GM19035 (cell line): ENCODE measurements around the gene FGD4.
"Not testable (repeated sequence)": the region's sequence is repeated elsewhere in the genome, so short reads cannot be mapped to it uniquely, and the experiment has no call there.

Experiments
- ATAC-seq: cut with Tn5 transposase; IDR thresholded peaks from one replicate; pipeline ENCODE4 v1.9.1; 2021; ENCODE audit not compliant: unreplicated experiment

Gene FGD4

GRCh38 chr12:32551058-32551457 is 151.7 kb downstream of the FGD4 start:
- no peak for ATAC-seq

DNA sequence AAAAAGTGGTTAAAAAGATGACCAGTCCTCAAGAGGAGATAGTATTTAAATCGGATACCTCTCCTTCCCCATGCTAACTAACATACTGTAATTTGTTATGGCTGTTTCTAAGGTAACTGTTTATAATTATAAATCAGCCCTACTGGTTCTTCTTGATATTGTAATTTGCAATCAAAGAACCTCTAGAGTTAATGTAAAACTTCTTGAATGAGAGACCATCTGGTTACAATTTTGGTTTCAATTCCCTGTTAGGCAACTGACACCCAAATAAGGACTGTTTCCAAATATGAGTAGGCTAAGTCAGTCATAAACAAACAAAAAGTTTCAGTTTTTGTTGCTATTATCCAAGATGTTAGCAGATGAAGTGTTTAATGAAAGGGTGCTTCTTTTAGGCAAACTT is 159.5 kb downstream of the FGD4 start:
- peak; percentile 98 for ATAC-seq

DNA sequence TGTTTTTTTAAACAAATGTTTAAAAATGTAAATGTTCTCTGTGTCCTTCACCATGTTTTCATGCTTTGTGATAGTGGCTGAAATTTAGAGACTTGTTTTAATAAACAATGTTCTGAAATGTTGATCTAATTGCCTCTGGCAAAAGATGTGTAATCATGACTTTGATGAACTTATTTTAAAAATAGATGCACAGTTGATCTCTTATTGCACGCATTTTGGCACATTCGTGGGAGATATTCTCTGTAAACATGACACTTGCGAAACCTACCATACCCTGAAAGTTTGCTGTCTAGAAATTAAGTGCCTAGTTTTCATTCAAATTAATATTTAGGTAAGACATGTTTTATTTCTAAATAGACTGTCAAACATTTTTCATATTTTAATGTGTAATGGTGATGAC is 160.1 kb downstream of the FGD4 start:
- ATAC-seq: no peak

GRCh38 chr12:32560520-32560919 is 161.2 kb downstream of the FGD4 start:
- ATAC-seq: no peak

GRCh38 chr12:32561931-32562341 is 162.6 kb downstream of the FGD4 start:
- ATAC-seq: no peak

DNA sequence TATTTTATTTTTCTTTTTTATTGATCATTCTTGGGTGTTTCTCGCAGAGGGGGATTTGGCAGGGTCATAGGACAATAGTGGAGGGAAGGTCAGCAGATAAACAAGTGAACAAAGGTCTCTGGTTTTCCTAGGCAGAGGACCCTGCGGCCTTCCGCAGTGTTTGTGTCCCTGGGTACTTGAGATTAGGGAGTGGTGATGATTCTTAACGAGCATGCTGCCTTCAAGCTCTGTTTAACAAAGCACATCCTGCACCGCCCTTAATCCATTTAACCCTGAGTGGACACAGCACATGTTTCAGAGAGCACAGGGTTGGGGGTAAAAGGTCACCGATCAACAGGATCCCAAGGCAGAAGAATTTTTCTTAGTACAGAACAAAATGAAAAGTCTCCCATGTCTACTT is 163.1 kb downstream of the FGD4 start:
- ATAC-seq: not testable (repeated sequence)

GRCh38 chr12:32566663-32567295 is 167.4 kb downstream of the FGD4 start:
- ATAC-seq: no peak

GRCh38 chr12:32567296-32567674 is 167.9 kb downstream of the FGD4 start:
- no peak for ATAC-seq

DNA sequence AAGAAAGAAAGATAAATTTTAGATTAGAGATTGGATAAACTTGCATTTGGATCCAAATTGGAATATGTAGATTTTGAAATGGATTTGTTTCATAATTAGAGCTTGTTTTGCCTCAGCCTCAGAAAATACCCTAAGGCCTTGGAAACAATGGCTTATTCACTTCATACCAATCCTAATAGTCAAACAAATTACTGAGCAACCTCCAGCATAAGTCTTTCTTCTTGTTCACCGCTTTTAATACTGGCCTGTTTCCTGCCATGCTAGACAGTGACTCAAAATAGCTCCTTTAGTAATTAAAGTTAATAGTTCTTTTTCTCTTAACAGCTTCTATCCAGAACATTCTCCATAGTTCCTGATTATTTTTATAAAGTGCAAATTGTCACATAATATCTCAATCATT is 168.9 kb downstream of the FGD4 start:
- ATAC-seq: no peak

GRCh38 chr12:32569259-32569658 is 169.9 kb downstream of the FGD4 start:
- no peak for ATAC-seq

GRCh38 chr12:32574585-32574984 is 175.2 kb downstream of the FGD4 start:
- ATAC-seq: no peak

- ATAC-seq: no peak
These were observed 178.0 kb downstream of the FGD4 start for GRCh38 chr12:32577328-32577727.

GRCh38 chr12:32583534-32583933 is 184.2 kb downstream of the FGD4 start:
- no peak for ATAC-seq

DNA sequence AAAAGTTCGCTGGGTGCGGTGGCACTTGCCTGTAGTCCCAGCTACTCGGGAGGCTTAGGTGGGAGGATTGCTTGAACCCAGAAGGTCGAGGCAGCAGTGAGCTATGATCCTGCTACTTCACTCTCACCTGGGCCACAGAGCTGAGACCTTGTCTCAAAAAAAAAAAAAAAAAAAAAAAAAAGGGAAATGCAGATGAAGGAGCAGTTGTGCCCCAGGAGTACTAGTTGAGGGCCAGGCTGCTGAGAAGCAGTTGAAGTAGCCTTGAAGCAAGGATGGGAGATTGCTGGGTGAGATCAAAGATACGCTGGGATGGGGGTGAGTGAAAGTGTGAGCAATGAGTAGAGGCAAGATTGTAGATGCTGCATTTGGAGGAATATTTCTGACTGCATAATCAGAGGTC is 186.3 kb downstream of the FGD4 start:
- no peak for ATAC-seq

- no peak for ATAC-seq
These were observed 187.0 kb downstream of the FGD4 start for GRCh38 chr12:32586390-32586789.

GRCh38 chr12:32587581-32588495 is 188.5 kb downstream of the FGD4 start:
- ATAC-seq: no peak

- no peak for ATAC-seq
These were observed 189.2 kb downstream of the FGD4 start for GRCh38 chr12:32588604-32589003.

- ATAC-seq: no peak
These were observed 190.0 kb downstream of the FGD4 start for GRCh38 chr12:32589165-32589865.

GRCh38 chr12:32595251-32595650 is 195.9 kb downstream of the FGD4 start:
- no peak for ATAC-seq

GRCh38 chr12:32596030-32596429 is 196.7 kb downstream of the FGD4 start:
- no peak for ATAC-seq

- ATAC-seq: no peak
These were observed 199.3 kb downstream of the FGD4 start for GRCh38 chr12:32598688-32599087.

DNA sequence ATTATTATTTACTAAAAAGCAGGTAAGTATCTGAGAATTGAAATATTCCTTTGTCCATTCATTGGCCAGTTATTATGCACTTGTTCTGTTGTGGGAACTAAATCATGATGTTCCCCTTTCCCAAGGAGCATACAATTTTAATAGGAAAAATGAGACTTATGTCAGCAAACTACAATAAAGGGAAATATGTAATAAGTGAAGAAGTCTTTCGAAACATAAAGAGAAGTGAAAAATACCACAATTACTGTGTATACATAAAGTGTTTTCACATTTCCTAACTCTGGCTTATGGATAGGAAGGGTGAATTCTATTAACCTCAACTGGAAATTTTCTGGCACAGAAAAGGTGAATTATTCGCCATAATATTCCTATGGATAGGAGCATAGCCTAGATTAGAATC is 201.3 kb downstream of the FGD4 start:
- ATAC-seq: no peak
